GM19351 (cell line): ENCODE results near the gene KLHL13.

Source experiments
- ATAC-seq: cut with Tn5 transposase; IDR thresholded peaks from one replicate; pipeline ENCODE4 v1.9.1; 2021; ENCODE audit warnings: mild to moderate bottlenecking, moderate library complexity; ENCODE audit not compliant: unreplicated experiment

Gene KLHL13

GRCh38 chrX:117892469-117892868 lies 224.1 kb downstream of the KLHL13 start:
- no peak for ATAC-seq

- ATAC-seq: no peak
These were observed 244.8 kb downstream of the KLHL13 start for GRCh38 chrX:117871796-117872195.

GRCh38 chrX:117860517-117860916 lies 256.1 kb downstream of the KLHL13 start:
- no peak for ATAC-seq

DNA sequence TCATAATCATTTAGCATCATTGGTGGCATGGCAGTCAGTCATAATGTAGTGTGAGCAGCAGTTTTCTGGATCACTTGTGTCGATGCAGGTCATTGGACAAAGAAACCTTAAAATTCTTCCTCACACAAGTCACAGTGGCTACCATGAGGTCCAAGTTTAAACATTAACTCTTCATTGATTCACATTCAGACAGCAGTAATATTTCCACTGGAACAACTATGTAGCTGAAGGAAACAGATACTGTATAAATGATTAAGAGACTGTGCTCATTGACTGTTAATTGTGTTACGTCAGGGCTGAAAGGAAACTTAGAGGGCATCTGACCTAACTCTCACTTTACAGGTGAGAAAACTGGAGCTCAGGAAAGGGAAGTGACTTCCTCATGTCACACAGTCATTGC lies 261.8 kb downstream of the KLHL13 start:
- ATAC-seq: no peak

DNA sequence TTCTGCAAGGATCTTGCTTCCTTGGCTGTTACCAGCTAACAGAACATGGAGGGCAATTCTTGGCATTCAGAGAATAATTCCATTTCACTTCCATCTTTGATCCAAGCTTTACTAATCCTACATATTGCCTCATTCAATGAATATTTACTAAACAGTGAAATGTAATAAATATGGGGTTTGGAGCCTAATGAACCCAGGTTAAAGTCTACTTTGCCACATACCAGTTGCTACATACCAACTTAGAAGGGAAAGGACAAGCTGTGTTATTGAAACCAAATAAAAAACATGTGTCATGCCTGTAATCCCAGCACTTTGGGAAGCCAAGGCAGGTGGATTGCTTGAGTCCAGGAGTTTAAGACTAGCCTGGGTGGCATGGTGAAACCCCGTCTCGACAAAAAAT lies 265.6 kb downstream of the KLHL13 start:
- ATAC-seq: no peak
